Karpas-422 (cell line): ENCODE results near the gene SP140L. TPM values are rescaled to one million over a fixed set of nuclear protein-coding genes. Genes with fewer than 3 reads are reported as not detected.

Experiments
- DNase-seq: peaks from one replicate; pipeline ENCODE4 v3.0.0-alpha.2; 2015
- H2AFZ ChIP-seq: fragments of 200-600 bp; sonication (generic); 2 replicates; pipeline ENCODE4 v1.6.1; 2014; ENCODE audit warnings: antibody characterized with exemption, low read length, mixed read lengths
- H3K27ac ChIP-seq: fragments of 200-600 bp; sonication (generic); 2 replicates; pipeline ENCODE4 v1.5.1; 2014; ENCODE audit warnings: mild to moderate bottlenecking, low read length, moderate library complexity
- H3K27me3 ChIP-seq: fragments of 200-600 bp; sonication (generic); 2 replicates; pipeline ENCODE4 v1.6.1; 2014; ENCODE audit warnings: low read length, mixed read lengths
- H3K36me3 ChIP-seq: fragments of 200-600 bp; sonication (generic); 2 replicates; pipeline ENCODE4 v1.6.1; 2014; ENCODE audit warnings: low read length, mixed read lengths; ENCODE audit not compliant: insufficient read depth
- H3K4me1 ChIP-seq: fragments of 200-600 bp; sonication (generic); 2 replicates; pipeline ENCODE4 v1.6.1; 2014; ENCODE audit warnings: mild to moderate bottlenecking, low read length, mixed read lengths
- H3K4me2 ChIP-seq: fragments of 200-600 bp; sonication (generic); 2 replicates; pipeline ENCODE4 v1.6.1; 2014; ENCODE audit warnings: low read length, low read depth, mild to moderate bottlenecking; ENCODE audit not compliant: poor library complexity, severe bottlenecking
- H3K4me3 ChIP-seq: fragments of 200-600 bp; sonication (generic); 2 replicates; pipeline ENCODE4 v1.5.1; 2014; ENCODE audit warnings: mild to moderate bottlenecking, antibody characterized with exemption, low read length, mixed read lengths
- H3K79me2 ChIP-seq: fragments of 200-600 bp; sonication (generic); 2 replicates; pipeline ENCODE4 v1.6.1; 2014; ENCODE audit warnings: mild to moderate bottlenecking, low read length, mixed read lengths
- H3K9ac ChIP-seq: fragments of 200-600 bp; sonication (generic); 2 replicates; pipeline ENCODE4 v1.6.0; 2014; ENCODE audit warnings: low read length
- H3K9me2 ChIP-seq: fragments of 200-600 bp; sonication (generic), shearing (Covaris generic); replicated peaks from 2 replicates; pipeline ENCODE4 v1.6.0; 2014; ENCODE audit warnings: mild to moderate bottlenecking, low read length, moderate library complexity; ENCODE audit not compliant: insufficient read depth
- H3K9me3 ChIP-seq: fragments of 300-700, 200-600 bp; sonication (generic); 2 replicates; pipeline ENCODE4 v1.6.1; 2014; ENCODE audit warnings: low read length, mixed read lengths
- H4K20me1 ChIP-seq: fragments of 200-600 bp; sonication (generic); 2 replicates; pipeline ENCODE4 v1.6.1; 2014; ENCODE audit warnings: mild to moderate bottlenecking, antibody characterized with exemption, low read length, low read depth; ENCODE audit not compliant: insufficient read depth
- total RNA-seq: library from RNA; depleted of rRNA; stranded (reverse); fragments of >200 nt; shearing (Covaris generic); gene quantifications from 2 replicates; pipeline ENCODE4 v1.2.3, GENCODE V29; 2014; ENCODE audit warnings: low replicate concordance

SP140L gene
- total RNA-seq, 1 experiment from 2014 or later, result 17.0 TPM

DNA sequence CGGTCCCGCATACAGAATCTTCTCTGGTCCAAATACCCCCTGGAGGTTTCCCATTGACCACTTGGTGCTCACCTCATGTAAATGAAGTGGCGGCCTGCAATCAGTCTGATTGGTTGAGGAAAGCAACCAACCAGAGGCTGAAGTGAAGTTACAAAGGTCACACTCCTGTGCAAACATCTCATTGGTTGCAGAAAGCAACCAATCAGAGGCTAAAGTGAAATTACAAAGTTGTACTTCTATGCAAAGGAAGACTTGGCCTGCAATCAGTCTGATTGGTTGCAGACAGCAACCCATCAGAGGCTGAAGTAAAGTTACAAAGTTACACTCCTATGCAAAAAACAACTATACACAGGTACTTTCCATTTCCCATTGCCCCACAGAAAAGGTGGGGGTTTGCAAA, 86.5 kb downstream of the SP140L start:
- Histone ChIP-seq H3K9me3 (no peaks in the 10 kb centered on the region), H3K27ac (no peak overlapping the region), H3K4me1 (peaks cover 40% of the 10 kb centered on the region), H3K9me2 (no peaks in the 10 kb centered on the region), H3K27me3 (no peaks in the 10 kb centered on the region), H3K4me2 (no peak overlapping the region), H3K4me3 (no peak overlapping the region), H4K20me1 (no peaks in the 10 kb centered on the region), H3K79me2 (peaks cover 24% of the 10 kb centered on the region), H3K36me3 (no peaks in the 10 kb centered on the region), H2AFZ (no peak overlapping the region), H3K9ac (no peak overlapping the region)
- DNase-seq, result peak; percentile 60

- no peak for DNase-seq
- Histone ChIP-seq H3K4me2 (no peak overlapping the region), H3K27me3 (no peaks in the 10 kb centered on the region), H2AFZ (no peak overlapping the region), H3K4me3 (no peak overlapping the region), H3K9me3 (no peaks in the 10 kb centered on the region), H3K79me2 (peaks cover 32% of the 10 kb centered on the region), H3K9me2 (no peaks in the 10 kb centered on the region), H3K4me1 (peaks cover 49% of the 10 kb centered on the region), H4K20me1 (no peaks in the 10 kb centered on the region), H3K9ac (no peak overlapping the region), H3K27ac (no peak overlapping the region), H3K36me3 (peaks cover 5% of the 10 kb centered on the region)
Observed at GRCh38 chr2:230414302-230414701, 87.3 kb downstream of the SP140L start.

DNA sequence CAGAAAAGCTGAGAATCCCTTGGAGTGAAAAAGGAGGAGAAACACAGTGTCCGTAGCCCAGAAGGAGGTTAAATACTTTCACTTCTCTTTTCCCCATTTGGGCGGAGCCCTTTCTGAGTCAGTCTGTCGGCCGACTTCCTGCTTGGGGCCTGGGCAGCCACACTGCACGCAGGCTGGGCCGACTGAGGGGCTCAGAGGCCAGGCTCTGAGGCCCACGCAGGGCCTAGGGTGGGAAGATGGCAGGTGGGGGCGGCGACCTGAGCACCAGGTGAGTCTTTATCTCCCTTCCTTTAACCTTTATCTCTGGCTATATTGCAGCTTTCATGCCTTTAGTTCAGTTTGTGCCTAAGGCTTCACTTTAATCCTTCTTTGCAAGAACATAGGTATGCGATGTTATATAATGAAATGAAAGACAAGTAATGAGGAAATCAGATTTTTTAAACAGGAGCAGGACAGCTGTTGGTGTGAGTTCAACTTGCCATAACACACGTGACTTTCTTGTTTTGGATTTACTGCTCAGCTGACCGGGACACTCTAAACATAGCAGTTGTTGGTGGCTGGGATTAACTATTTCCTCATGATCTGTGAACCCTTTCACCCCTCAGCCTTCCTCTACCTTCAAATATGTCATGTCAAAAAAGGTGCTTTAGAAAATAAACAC, 89.2 kb downstream of the SP140L start, which contains the start of gene SP100:
Gene SP100 (plus strand): TSS at position 141 of the 661 bp plus-strand sequence. CDS start 96 bp downstream, at position 237.
- peak within 1 kb of the TSS; percentile 77 for H2AFZ ChIP-seq
- H3K27ac ChIP-seq, result peak within 1 kb of the TSS; percentile 84
- peak within 1 kb of the TSS; percentile 76 for H3K4me3 ChIP-seq
- H3K36me3 ChIP-seq, result peaks cover 24% of the 10 kb centered on the region
- peaks cover 51% of the 10 kb centered on the region for H3K79me2 ChIP-seq
- H3K27me3 ChIP-seq, result no peaks in the 10 kb centered on the region
- no peaks in the 10 kb centered on the region for H3K9me3 ChIP-seq
- H3K4me1 ChIP-seq, result peaks cover 55% of the 10 kb centered on the region
- peak within 1 kb of the TSS; percentile 89 for H3K4me2 ChIP-seq
- no peaks in the 10 kb centered on the region for H3K9me2 ChIP-seq
- DNase-seq, result peak; percentile 94
- peak within 1 kb of the TSS; percentile 77 for H3K9ac ChIP-seq
- no peaks in the 10 kb centered on the region for H4K20me1 ChIP-seq

DNA sequence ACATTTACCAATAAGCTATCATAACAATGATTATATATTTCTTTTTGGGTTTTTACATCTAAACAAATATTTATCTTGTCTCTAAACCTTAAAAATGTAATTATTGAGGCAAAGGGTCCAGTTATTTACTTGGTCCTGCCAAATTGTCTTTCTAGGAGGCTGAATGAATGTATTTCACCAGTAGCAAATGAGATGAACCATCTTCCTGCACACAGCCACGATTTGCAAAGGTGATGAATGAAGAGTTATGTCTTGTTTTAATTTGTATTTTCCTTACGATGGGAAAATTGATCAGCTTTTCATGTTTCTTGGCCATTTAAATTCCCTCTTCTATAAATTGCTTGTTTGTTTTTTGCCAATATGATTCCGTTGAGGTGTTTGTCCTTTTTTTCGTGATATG, 90.4 kb downstream of the SP140L start:
- no peak overlapping the region for H2AFZ ChIP-seq
- peak overlapping the region; percentile 89 for H3K4me2 ChIP-seq
- peak; percentile 63 for DNase-seq
- peak overlapping the region; percentile 77 for H3K9ac ChIP-seq
- H3K9me2 ChIP-seq, result no peaks in the 10 kb centered on the region
- H3K79me2 ChIP-seq, result peaks cover 63% of the 10 kb centered on the region
- H4K20me1 ChIP-seq, result no peaks in the 10 kb centered on the region
- H3K27me3 ChIP-seq, result no peaks in the 10 kb centered on the region
- H3K27ac ChIP-seq, result peak overlapping the region; percentile 84
- peaks cover 35% of the 10 kb centered on the region for H3K36me3 ChIP-seq
- peaks cover 47% of the 10 kb centered on the region for H3K4me1 ChIP-seq
- peak overlapping the region; percentile 76 for H3K4me3 ChIP-seq
- no peaks in the 10 kb centered on the region for H3K9me3 ChIP-seq

DNA sequence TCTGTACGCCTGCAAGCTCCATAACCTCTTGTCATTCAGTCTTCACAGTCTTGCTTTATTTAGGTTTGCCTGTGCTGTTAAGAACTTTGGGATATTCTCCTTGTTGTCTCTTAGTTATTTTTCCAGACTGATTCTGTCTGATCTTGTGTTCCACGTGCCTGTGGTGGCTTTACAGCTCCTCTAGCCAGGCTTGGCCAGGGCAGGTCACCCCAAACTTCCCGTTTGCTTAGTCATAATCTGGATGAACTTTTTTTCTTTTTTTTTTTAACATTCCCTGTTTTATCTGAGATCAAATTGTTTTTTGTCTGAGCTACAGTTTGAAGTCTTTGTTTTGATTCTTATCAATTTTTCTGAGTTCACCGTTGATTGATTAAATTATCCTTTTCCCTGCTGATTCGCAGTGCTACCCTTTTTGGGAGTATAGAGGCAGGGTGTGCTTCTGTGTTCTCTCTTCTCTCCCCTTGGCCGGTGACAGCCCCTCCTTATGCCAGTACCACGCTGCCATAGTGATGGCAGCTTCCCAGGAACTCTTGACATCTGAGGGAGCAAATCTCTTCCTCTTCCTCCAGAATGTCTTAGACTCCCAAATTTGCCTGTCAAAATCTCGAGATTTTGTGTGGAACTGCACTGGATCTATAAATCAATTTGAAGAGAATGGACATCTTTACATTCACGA, 91.5 kb downstream of the SP140L start:
- peak overlapping the region; percentile 77 for H3K9ac ChIP-seq
- peak overlapping the region; percentile 84 for H3K27ac ChIP-seq
- peak overlapping the region; percentile 89 for H3K4me2 ChIP-seq
- H3K27me3 ChIP-seq, result no peaks in the 10 kb centered on the region
- H3K4me3 ChIP-seq, result peak overlapping the region; percentile 76
- peaks cover 73% of the 10 kb centered on the region for H3K79me2 ChIP-seq
- DNase-seq, result no peak
- H3K9me3 ChIP-seq, result no peaks in the 10 kb centered on the region
- peaks cover 39% of the 10 kb centered on the region for H3K4me1 ChIP-seq
- no peak overlapping the region for H2AFZ ChIP-seq
- peaks cover 44% of the 10 kb centered on the region for H3K36me3 ChIP-seq
- H3K9me2 ChIP-seq, result no peaks in the 10 kb centered on the region
- no peaks in the 10 kb centered on the region for H4K20me1 ChIP-seq

DNA sequence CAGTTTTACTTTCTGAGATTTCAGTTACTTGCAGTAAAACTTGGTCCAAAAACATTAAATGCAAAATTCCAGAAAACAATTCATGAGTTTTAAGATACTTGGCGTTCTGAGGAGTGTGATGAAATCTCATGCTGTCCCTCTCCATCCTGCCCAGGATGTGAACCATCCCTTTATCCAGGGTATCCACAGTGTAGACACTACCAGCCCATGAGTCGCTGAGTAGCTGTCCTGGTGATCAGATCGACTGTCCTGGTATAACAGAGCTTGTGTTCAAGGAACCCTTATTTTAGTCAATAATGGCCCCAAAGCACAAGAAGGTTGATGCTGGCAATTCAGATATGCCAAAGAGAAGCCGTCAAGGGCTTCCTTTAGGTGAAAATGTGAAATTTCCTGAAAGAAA, 92.2 kb downstream of the SP140L start:
- H3K27me3 ChIP-seq, result no peaks in the 10 kb centered on the region
- no peaks in the 10 kb centered on the region for H3K9me3 ChIP-seq
- H3K9ac ChIP-seq, result no peak overlapping the region
- H3K36me3 ChIP-seq, result peaks cover 51% of the 10 kb centered on the region
- peaks cover 32% of the 10 kb centered on the region for H3K4me1 ChIP-seq
- no peaks in the 10 kb centered on the region for H3K9me2 ChIP-seq
- H2AFZ ChIP-seq, result no peak overlapping the region
- H4K20me1 ChIP-seq, result no peaks in the 10 kb centered on the region
- peak overlapping the region; percentile 89 for H3K4me2 ChIP-seq
- H3K79me2 ChIP-seq, result peaks cover 80% of the 10 kb centered on the region
- no peak overlapping the region for H3K27ac ChIP-seq
- DNase-seq, result no peak
- peak overlapping the region; percentile 76 for H3K4me3 ChIP-seq

DNA sequence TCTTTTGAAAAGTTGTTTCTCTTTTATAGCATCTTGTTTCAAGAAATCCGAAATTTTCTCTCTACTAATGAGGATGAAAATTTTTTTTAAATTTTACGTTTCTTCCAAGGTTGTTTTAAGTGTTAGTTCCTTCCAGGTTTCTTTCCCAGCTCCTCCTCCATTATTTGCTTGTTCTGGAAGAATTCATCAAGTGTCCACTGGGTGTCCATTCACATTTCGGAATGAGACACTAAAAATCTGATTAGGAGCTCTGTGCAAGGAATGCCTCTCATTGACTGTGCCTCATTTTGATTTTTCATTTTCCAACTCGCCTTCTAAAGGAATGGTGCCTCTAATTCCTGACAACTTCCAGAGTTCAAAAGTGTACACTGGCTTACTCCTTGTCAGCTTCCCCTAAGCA, 95.2 kb downstream of the SP140L start:
- H3K4me1 ChIP-seq, result peaks cover 24% of the 10 kb centered on the region
- no peaks in the 10 kb centered on the region for H4K20me1 ChIP-seq
- no peak overlapping the region for H2AFZ ChIP-seq
- H3K4me2 ChIP-seq, result no peak overlapping the region
- H3K9ac ChIP-seq, result no peak overlapping the region
- H3K9me3 ChIP-seq, result peaks cover 9% of the 10 kb centered on the region
- DNase-seq, result no peak
- H3K27ac ChIP-seq, result no peak overlapping the region
- no peaks in the 10 kb centered on the region for H3K9me2 ChIP-seq
- H3K79me2 ChIP-seq, result peaks cover 99% of the 10 kb centered on the region
- no peaks in the 10 kb centered on the region for H3K27me3 ChIP-seq
- no peak overlapping the region for H3K4me3 ChIP-seq
- peaks cover 80% of the 10 kb centered on the region for H3K36me3 ChIP-seq

DNA sequence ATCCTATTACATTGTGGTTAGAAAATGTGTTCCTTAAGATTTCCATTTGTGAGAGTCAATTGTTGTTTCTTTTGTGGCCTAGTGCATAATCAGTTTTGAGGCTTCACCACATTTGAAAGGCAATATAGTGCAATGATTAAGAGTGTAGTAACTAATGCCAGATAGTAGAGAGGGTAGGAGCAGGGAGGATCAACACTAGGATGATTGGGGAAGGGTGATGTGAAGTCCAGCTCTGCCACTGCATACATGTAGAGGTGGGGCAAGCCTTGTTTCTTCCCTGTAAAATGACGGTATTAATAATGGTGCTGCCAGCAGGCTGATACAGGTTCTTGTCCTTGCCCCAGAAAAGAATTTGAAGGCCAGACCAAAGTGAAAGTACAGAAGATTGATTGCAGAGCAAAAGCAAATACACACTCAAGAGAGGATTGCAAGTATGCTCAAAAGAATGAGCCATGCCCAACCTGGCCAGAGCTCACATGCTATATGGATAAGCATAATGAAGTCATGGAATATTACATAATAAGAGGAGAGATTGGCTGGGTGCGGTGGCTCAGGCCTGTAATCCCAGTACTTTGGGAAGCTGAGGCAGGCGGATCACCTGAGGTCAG, 97.0 kb downstream of the SP140L start:
- peaks cover 13% of the 10 kb centered on the region for H3K4me1 ChIP-seq
- H3K4me3 ChIP-seq, result no peak overlapping the region
- H3K4me2 ChIP-seq, result no peak overlapping the region
- H3K9me2 ChIP-seq, result no peaks in the 10 kb centered on the region
- no peak overlapping the region for H2AFZ ChIP-seq
- peaks cover 9% of the 10 kb centered on the region for H3K9me3 ChIP-seq
- DNase-seq, result no peak
- no peaks in the 10 kb centered on the region for H4K20me1 ChIP-seq
- H3K36me3 ChIP-seq, result peaks cover 87% of the 10 kb centered on the region
- peaks cover 94% of the 10 kb centered on the region for H3K79me2 ChIP-seq
- no peak overlapping the region for H3K9ac ChIP-seq
- no peak overlapping the region for H3K27ac ChIP-seq
- H3K27me3 ChIP-seq, result no peaks in the 10 kb centered on the region
